MM.1S (cell line): ENCODE data around the gene MAD1L1.

Experiments used
- EZH2 ChIP-seq: fragments of 300-600 bp; sonication (generic); optimal IDR thresholded peaks from 2 replicates; pipeline ENCODE3; 2017; ENCODE audit warnings: low read depth, mild to moderate bottlenecking, antibody characterized with exemption, low read length, mixed read lengths
- EZH2phosphoT487 ChIP-seq: fragments of 300-600 bp; sonication (generic); IDR thresholded peaks from 2 replicates; pipeline ENCODE4 v1.6.1; 2018; ENCODE audit warnings: antibody characterized with exemption, low read length
- TF ChIP-seq, protein P1 (sequence below): fragments of 300-600 bp; sonication (generic); IDR thresholded peaks from 2 replicates; pipeline ENCODE4 v1.5.1; 2016; ENCODE audit warnings: antibody characterized with exemption, low read length, mixed read lengths

DNA sequence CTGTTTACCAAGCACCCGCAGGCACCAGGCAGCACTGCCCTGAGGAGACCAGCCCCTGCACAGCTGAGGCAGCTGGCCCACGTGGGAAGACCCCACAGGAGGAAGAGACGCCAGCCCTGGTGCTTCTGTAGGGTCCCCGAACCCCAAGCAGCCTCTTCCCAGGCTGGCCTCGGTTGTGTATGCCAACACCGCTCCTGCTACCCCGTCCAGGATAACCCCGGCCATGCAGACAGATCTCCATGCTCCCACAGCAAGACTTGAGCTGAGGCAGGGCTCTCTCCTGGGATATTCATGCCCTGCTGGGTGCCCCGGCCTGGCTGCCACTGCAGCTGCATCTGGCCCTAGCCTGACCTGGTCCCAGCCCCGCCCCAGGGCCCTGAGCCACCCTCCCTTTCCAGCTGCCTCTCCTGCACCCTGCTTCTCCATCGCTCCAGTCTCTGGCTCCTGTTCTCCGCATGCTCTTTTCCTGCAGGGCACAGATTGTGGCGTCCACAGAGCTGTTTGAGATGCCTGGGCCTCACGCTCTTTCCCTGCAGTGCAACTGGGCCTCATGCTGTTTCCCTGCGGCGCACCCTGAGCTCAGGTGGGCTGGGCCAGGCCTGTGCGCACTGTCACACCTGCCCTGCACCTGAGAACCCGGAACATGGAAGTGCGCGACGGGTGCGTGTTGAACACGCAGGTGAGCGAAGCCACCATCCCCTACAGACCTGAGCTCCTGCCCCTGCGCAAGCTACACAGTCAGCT is 326.5 kb downstream of the MAD1L1 start:
- TF ChIP-seq EZH2 (no peak), EZH2phosphoT487 (no peak)
- TF ChIP-seq, protein P1, sequence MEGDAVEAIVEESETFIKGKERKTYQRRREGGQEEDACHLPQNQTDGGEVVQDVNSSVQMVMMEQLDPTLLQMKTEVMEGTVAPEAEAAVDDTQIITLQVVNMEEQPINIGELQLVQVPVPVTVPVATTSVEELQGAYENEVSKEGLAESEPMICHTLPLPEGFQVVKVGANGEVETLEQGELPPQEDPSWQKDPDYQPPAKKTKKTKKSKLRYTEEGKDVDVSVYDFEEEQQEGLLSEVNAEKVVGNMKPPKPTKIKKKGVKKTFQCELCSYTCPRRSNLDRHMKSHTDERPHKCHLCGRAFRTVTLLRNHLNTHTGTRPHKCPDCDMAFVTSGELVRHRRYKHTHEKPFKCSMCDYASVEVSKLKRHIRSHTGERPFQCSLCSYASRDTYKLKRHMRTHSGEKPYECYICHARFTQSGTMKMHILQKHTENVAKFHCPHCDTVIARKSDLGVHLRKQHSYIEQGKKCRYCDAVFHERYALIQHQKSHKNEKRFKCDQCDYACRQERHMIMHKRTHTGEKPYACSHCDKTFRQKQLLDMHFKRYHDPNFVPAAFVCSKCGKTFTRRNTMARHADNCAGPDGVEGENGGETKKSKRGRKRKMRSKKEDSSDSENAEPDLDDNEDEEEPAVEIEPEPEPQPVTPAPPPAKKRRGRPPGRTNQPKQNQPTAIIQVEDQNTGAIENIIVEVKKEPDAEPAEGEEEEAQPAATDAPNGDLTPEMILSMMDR = no peak
